ACC112 (cell line): ENCODE measurements around the gene RAD17.
A peak's percentile ranks its signal among the peaks of the same experiment; 100 is the strongest.
"Not testable (repeated sequence)": the region's sequence is repeated elsewhere in the genome, so short reads cannot be mapped to it uniquely, and the experiment has no call there.

Experiments used
- H2AFZ ChIP-seq: fragments of 200-600 bp; sonication (generic); one replicate; pipeline ENCODE4 v1.6.0; 2017; ENCODE audit warnings: antibody characterized with exemption, low read length; ENCODE audit not compliant: unreplicated experiment
- H3K27ac ChIP-seq: fragments of 200-600 bp; sonication (generic); 2 replicates; pipeline ENCODE4 v1.5.1; 2014; ENCODE audit warnings: low read depth, mild to moderate bottlenecking, antibody characterized with exemption, low read length, moderate library complexity
- H3K27me3 ChIP-seq: fragments of 200-600 bp; sonication (generic); 2 replicates; pipeline ENCODE4 v1.6.1; 2014; ENCODE audit warnings: mild to moderate bottlenecking, antibody characterized with exemption, low read length, moderate library complexity, mixed read lengths; ENCODE audit not compliant: insufficient read depth
- H3K36me3 ChIP-seq: fragments of 200-600 bp; sonication (generic); 2 replicates; pipeline ENCODE4 v1.6.1; 2016; ENCODE audit warnings: mild to moderate bottlenecking, antibody characterized with exemption, low read length, moderate library complexity, mixed read lengths; ENCODE audit not compliant: insufficient read depth
- H3K4me1 ChIP-seq: fragments of 200-600 bp; sonication (generic); one replicate; pipeline ENCODE4 v1.6.1; 2016; ENCODE audit warnings: low read length, mixed read lengths; ENCODE audit not compliant: insufficient read depth, unreplicated experiment, control insufficient read depth
- H3K4me3 ChIP-seq: fragments of 200-600 bp; sonication (generic); 2 replicates; pipeline ENCODE4 v1.5.1; 2014; ENCODE audit warnings: mild to moderate bottlenecking, low read depth, low read length
- H3K79me2 ChIP-seq: fragments of 200-600 bp; sonication (generic); one replicate; pipeline ENCODE4 v1.6.0; 2016; ENCODE audit warnings: low read length; ENCODE audit not compliant: control insufficient read depth, unreplicated experiment, insufficient read depth

The RAD17 gene

GRCh38 chr5:69369340-69370121 is at the start of gene RAD17, which contains the start of the genes AK6 and TAF9:
RAD17 (plus strand) TSS chr5:69369818; CDS start chr5:69372209, 2,391 bp downstream.
AK6 (minus strand) TSS chr5:69369520; CDS start chr5:69369490, 30 bp downstream.
TAF9 (minus strand) TSS chr5:69369520; CDS start chr5:69365737, 3,783 bp downstream.
- H2AFZ ChIP-seq, result peak within 1 kb of the TSS; percentile 90
- H3K27me3 ChIP-seq, result no peaks in the 10 kb centered on the region
- peaks cover 18% of the 10 kb centered on the region for H3K4me1 ChIP-seq
- H3K79me2 ChIP-seq, result peaks cover 64% of the 10 kb centered on the region
- peak within 1 kb of the TSS; percentile 97 for H3K4me3 ChIP-seq
- peak within 1 kb of the TSS; percentile 96 for H3K27ac ChIP-seq
- H3K36me3 ChIP-seq, result peaks cover 24% of the 10 kb centered on the region

- Histone ChIP-seq H3K4me1 (no peaks in the 10 kb centered on the region), H3K4me3 (no peak overlapping the region), H3K79me2 (no peaks in the 10 kb centered on the region), H2AFZ (no peak overlapping the region), H3K27ac (no peak overlapping the region), H3K36me3 (no peaks in the 10 kb centered on the region), H3K27me3 (no peaks in the 10 kb centered on the region)
Measured at GRCh38 chr5:69326365-69326764, 43.3 kb upstream of the RAD17 start.

- no peak overlapping the region for H3K27ac ChIP-seq
- H3K4me1 ChIP-seq, result peaks cover 7% of the 10 kb centered on the region
- H3K79me2 ChIP-seq, result no peaks in the 10 kb centered on the region
- H2AFZ ChIP-seq, result no peak overlapping the region
- no peaks in the 10 kb centered on the region for H3K36me3 ChIP-seq
- no peak overlapping the region for H3K4me3 ChIP-seq
- no peaks in the 10 kb centered on the region for H3K27me3 ChIP-seq
Measured at GRCh38 chr5:69329905-69330489, 39.6 kb upstream of the RAD17 start.

GRCh38 chr5:69331528-69332445 is 37.8 kb upstream of the RAD17 start:
- peaks cover 7% of the 10 kb centered on the region for H3K4me1 ChIP-seq
- H3K27ac ChIP-seq, result no peak overlapping the region
- H3K79me2 ChIP-seq, result no peaks in the 10 kb centered on the region
- no peaks in the 10 kb centered on the region for H3K27me3 ChIP-seq
- peak overlapping the region; percentile 91 for H3K4me3 ChIP-seq
- H2AFZ ChIP-seq, result peak overlapping the region; percentile 99
- H3K36me3 ChIP-seq, result no peaks in the 10 kb centered on the region

GRCh38 chr5:69333668-69334315 is 35.8 kb upstream of the RAD17 start:
- H3K27me3 ChIP-seq, H3K36me3 ChIP-seq, H3K79me2 ChIP-seq, H3K4me1 ChIP-seq, H3K4me3 ChIP-seq, H3K27ac ChIP-seq, H2AFZ ChIP-seq: not testable (repeated sequence)

GRCh38 chr5:69334793-69335268 is 34.8 kb upstream of the RAD17 start:
- Histone ChIP-seq H3K4me3 (no peak overlapping the region), H3K4me1 (peaks cover 7% of the 10 kb centered on the region), H2AFZ (no peak overlapping the region), H3K79me2 (no peaks in the 10 kb centered on the region), H3K36me3 (no peaks in the 10 kb centered on the region), H3K27me3 (no peaks in the 10 kb centered on the region), H3K27ac (no peak overlapping the region)

GRCh38 chr5:69335341-69335935 is 34.2 kb upstream of the RAD17 start:
- Histone ChIP-seq H3K79me2 (no peaks in the 10 kb centered on the region), H2AFZ (no peak overlapping the region), H3K27ac (no peak overlapping the region), H3K27me3 (no peaks in the 10 kb centered on the region), H3K4me1 (peaks cover 7% of the 10 kb centered on the region), H3K36me3 (no peaks in the 10 kb centered on the region), H3K4me3 (no peak overlapping the region)

GRCh38 chr5:69341520-69342161 is 28.0 kb upstream of the RAD17 start:
- Histone ChIP-seq H3K27ac (no peak overlapping the region), H3K4me3 (no peak overlapping the region), H3K4me1 (no peaks in the 10 kb centered on the region), H3K27me3 (no peaks in the 10 kb centered on the region), H3K36me3 (no peaks in the 10 kb centered on the region), H2AFZ (no peak overlapping the region), H3K79me2 (no peaks in the 10 kb centered on the region)

GRCh38 chr5:69343083-69343482 is 26.5 kb upstream of the RAD17 start:
- H3K4me3 ChIP-seq, result no peak overlapping the region
- H3K4me1 ChIP-seq, result no peaks in the 10 kb centered on the region
- H3K27me3 ChIP-seq, result no peaks in the 10 kb centered on the region
- no peaks in the 10 kb centered on the region for H3K79me2 ChIP-seq
- H3K36me3 ChIP-seq, result no peaks in the 10 kb centered on the region
- H3K27ac ChIP-seq, result no peak overlapping the region
- H2AFZ ChIP-seq, result no peak overlapping the region
